Panc1 (cell line): Measurements from ENCODE around the gene LRRC4.

Source experiments
- CTCF ChIP-seq: fragments of 450-650 bp; IDR thresholded peaks from 2 replicates; pipeline ENCODE4 v1.5.1; 2017; ENCODE audit warnings: mild to moderate bottlenecking
- POLR2AphosphoS5 ChIP-seq: IDR thresholded peaks from 2 replicates; pipeline ENCODE4 v1.6.1; 2012; ENCODE audit warnings: mild to moderate bottlenecking, low read depth, low read length, moderate library complexity

- TF ChIP-seq CTCF (no peak), POLR2AphosphoS5 (no peak)
These were observed 22.8 kb upstream of the LRRC4 start for GRCh38 chr7:128053991-128054390.
